ENCODE measurements around the gene SPC25.
"Not testable (repeated sequence)": the region's sequence is repeated elsewhere in the genome, so short reads cannot be mapped to it uniquely, and the experiment has no call there.

Gene SPC25

DNA sequence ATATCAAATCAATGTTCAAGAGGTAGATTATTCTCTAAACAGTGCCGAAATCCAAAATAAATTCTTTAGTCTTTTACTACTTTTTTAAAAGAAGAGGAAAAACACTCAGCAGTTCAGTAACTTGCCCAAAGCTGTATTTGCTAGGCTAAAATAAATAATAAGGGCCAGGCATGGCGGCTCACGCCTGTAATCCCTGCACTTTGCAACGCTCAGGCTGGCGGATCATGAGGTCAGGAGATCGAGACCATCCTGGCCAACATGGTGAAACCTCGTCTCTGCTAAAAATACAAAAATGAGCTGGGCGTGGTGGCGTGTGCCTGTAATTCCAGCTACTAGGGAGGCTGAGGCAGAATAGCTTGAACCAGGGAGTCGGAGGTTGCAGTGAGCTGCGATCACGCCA, 8.1 kb downstream of the SPC25 start:
- not testable (repeated sequence) for H3K27ac ChIP-seq (ENCODE audit: low read depth, low read length); H3K9me3 ChIP-seq (ENCODE audit: control insufficient read depth in 5 of 5, low read length in 5 of 5); H3K27me3 ChIP-seq (ENCODE audit: control insufficient read depth in 5 of 5, insufficient read depth in 4 of 5, low read length in 5 of 5); H3K36me3 ChIP-seq (ENCODE audit: control insufficient read depth in 5 of 5, insufficient read depth in 5 of 5, low read length in 5 of 5); H3K9ac ChIP-seq (ENCODE audit: low read length in 5 of 5); H3K4me1 ChIP-seq (ENCODE audit: control insufficient read depth in 5 of 5, insufficient read depth in 5 of 5, low read length in 5 of 5); H3K4me3 ChIP-seq (ENCODE audit: low read depth in 1 of 5, low read length in 5 of 5)

DNA sequence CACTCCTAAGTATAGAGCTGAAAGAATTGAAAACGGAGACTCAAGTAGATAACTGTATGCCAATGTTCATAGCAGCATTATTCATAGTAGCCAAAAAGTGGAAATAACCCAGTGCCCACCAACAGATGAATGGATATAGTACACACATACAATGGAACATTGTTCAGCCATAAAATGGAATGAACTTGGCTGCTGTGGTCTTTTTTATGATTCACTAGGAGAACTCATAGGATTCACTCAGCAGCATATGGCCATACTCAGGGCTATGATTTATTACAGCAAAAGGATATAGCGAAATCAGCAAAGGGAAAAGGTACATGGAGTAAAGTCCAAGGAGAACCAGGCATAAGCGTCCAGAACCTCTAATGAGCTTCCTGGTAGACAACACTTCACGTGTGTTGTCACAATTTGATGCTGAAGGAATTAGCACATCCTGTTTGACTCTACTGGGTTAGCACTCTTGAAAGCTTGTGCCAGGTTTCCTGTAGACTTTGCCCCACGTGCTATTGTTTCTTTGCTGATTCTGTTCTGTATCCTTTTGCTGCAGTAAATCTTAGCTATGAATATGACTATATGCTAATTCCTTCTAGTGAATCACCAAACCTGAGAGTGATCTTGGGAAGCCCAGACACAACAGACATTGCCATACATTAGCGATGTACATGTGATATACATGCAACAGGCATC, 15.7 kb downstream of the SPC25 start:
- H3K27ac ChIP-seq (ENCODE audit: low read depth, low read length): no peak overlapping the region
- no peak overlapping the region for H3K9ac ChIP-seq (ENCODE audit: low read length in 5 of 5)
- no peaks in the 10 kb centered on the region for H3K4me1 ChIP-seq (ENCODE audit: control insufficient read depth in 5 of 5, insufficient read depth in 5 of 5, low read length in 5 of 5)
- H3K9me3 ChIP-seq (ENCODE audit: control insufficient read depth in 5 of 5, low read length in 5 of 5): no peaks in the 10 kb centered on the region
- no peaks in the 10 kb centered on the region for H3K27me3 ChIP-seq (ENCODE audit: control insufficient read depth in 5 of 5, insufficient read depth in 4 of 5, low read length in 5 of 5)
- H3K36me3 ChIP-seq (ENCODE audit: control insufficient read depth in 5 of 5, insufficient read depth in 5 of 5, low read length in 5 of 5): no peaks in the 10 kb centered on the region
- no peak overlapping the region for H3K4me3 ChIP-seq (ENCODE audit: low read depth in 1 of 5, low read length in 5 of 5)

GRCh38 chr2:168870824-168871223, 19.4 kb downstream of the SPC25 start:
- H3K9ac ChIP-seq (ENCODE audit: low read length in 5 of 5); H3K4me1 ChIP-seq (ENCODE audit: control insufficient read depth in 5 of 5, insufficient read depth in 5 of 5, low read length in 5 of 5); H3K9me3 ChIP-seq (ENCODE audit: control insufficient read depth in 5 of 5, low read length in 5 of 5); H3K27ac ChIP-seq (ENCODE audit: low read depth, low read length); H3K4me3 ChIP-seq (ENCODE audit: low read depth in 1 of 5, low read length in 5 of 5); H3K27me3 ChIP-seq (ENCODE audit: control insufficient read depth in 5 of 5, insufficient read depth in 4 of 5, low read length in 5 of 5); H3K36me3 ChIP-seq (ENCODE audit: control insufficient read depth in 5 of 5, insufficient read depth in 5 of 5, low read length in 5 of 5): not testable (repeated sequence)

DNA sequence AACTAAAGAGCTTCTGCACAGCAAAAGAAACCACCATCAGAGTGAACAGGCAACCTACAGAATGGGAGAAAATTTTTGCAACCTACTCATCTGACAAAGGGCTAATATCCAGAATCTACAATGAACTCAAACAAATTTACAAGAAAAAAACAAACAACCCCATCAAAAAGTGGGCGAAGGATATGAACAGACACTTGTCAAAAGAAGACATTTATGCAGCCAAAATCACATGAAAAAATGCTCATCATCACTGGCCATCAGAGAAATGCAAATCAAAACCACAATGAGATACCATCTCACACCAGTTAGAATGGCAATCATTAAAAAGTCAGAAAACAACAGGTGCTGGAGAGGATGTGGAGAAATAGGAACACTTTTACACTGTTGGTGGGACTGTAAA, 19.9 kb downstream of the SPC25 start:
- H3K4me3 ChIP-seq (ENCODE audit: low read depth in 1 of 5, low read length in 5 of 5); H3K27ac ChIP-seq (ENCODE audit: low read depth, low read length); H3K9me3 ChIP-seq (ENCODE audit: control insufficient read depth in 5 of 5, low read length in 5 of 5); H3K4me1 ChIP-seq (ENCODE audit: control insufficient read depth in 5 of 5, insufficient read depth in 5 of 5, low read length in 5 of 5); H3K27me3 ChIP-seq (ENCODE audit: control insufficient read depth in 5 of 5, insufficient read depth in 4 of 5, low read length in 5 of 5); H3K9ac ChIP-seq (ENCODE audit: low read length in 5 of 5); H3K36me3 ChIP-seq (ENCODE audit: control insufficient read depth in 5 of 5, insufficient read depth in 5 of 5, low read length in 5 of 5): not testable (repeated sequence)

- H3K4me3 ChIP-seq (ENCODE audit: low read depth in 1 of 5, low read length in 5 of 5); H3K9me3 ChIP-seq (ENCODE audit: control insufficient read depth in 5 of 5, low read length in 5 of 5): not testable (repeated sequence)
- peaks cover 6 to 29% (median 26%) of the 10 kb centered on the region in 5 donors for H3K36me3 ChIP-seq (ENCODE audit: control insufficient read depth in 5 of 5, insufficient read depth in 5 of 5, low read length in 5 of 5)
Observed at GRCh38 chr2:168867164-168867563, 23.1 kb downstream of the SPC25 start.

GRCh38 chr2:168858146-168858545, 32.1 kb downstream of the SPC25 start:
- no peak overlapping the region for H3K27ac ChIP-seq (ENCODE audit: low read depth, low read length)
- H3K4me1 ChIP-seq (ENCODE audit: control insufficient read depth in 5 of 5, insufficient read depth in 5 of 5, low read length in 5 of 5): peaks cover 0 to 9% (median 0%) of the 10 kb centered on the region in 5 donors
- no peak overlapping the region for H3K4me3 ChIP-seq (ENCODE audit: low read depth in 1 of 5, low read length in 5 of 5)
- H3K9ac ChIP-seq (ENCODE audit: low read length in 5 of 5): no peak overlapping the region
- H3K36me3 ChIP-seq (ENCODE audit: control insufficient read depth in 5 of 5, insufficient read depth in 5 of 5, low read length in 5 of 5): peaks cover 3 to 58% (median 32%) of the 10 kb centered on the region in 5 donors
- H3K27me3 ChIP-seq (ENCODE audit: control insufficient read depth in 5 of 5, insufficient read depth in 4 of 5, low read length in 5 of 5): no peaks in the 10 kb centered on the region
- no peaks in the 10 kb centered on the region for H3K9me3 ChIP-seq (ENCODE audit: control insufficient read depth in 5 of 5, low read length in 5 of 5)

More at GRCh38 chr2:168867164-168867563, 23.1 kb downstream of the SPC25 start:
- not testable (repeated sequence) for H3K9ac ChIP-seq (ENCODE audit: low read length in 5 of 5); H3K4me1 ChIP-seq (ENCODE audit: control insufficient read depth in 5 of 5, insufficient read depth in 5 of 5, low read length in 5 of 5); H3K27ac ChIP-seq (ENCODE audit: low read depth, low read length); H3K27me3 ChIP-seq (ENCODE audit: control insufficient read depth in 5 of 5, insufficient read depth in 4 of 5, low read length in 5 of 5)

- H3K9me3 ChIP-seq (ENCODE audit: control insufficient read depth in 5 of 5, low read length in 5 of 5): no peaks in the 10 kb centered on the region
- H3K27me3 ChIP-seq (ENCODE audit: control insufficient read depth in 5 of 5, insufficient read depth in 4 of 5, low read length in 5 of 5): no peaks in the 10 kb centered on the region
- no peak overlapping the region for H3K27ac ChIP-seq (ENCODE audit: low read depth, low read length)
Observed at GRCh38 chr2:168855601-168856000, 34.6 kb downstream of the SPC25 start.

GRCh38 chr2:168854651-168855050, 35.6 kb downstream of the SPC25 start:
- H3K27me3 ChIP-seq (ENCODE audit: control insufficient read depth in 5 of 5, insufficient read depth in 4 of 5, low read length in 5 of 5): no peaks in the 10 kb centered on the region
- no peak overlapping the region for H3K4me3 ChIP-seq (ENCODE audit: low read depth in 1 of 5, low read length in 5 of 5)
- no peak overlapping the region for H3K9ac ChIP-seq (ENCODE audit: low read length in 5 of 5)
- H3K36me3 ChIP-seq (ENCODE audit: control insufficient read depth in 5 of 5, insufficient read depth in 5 of 5, low read length in 5 of 5): peaks cover 3 to 53% (median 25%) of the 10 kb centered on the region in 5 donors
- peaks cover 0 to 9% (median 0%) of the 10 kb centered on the region in 5 donors for H3K4me1 ChIP-seq (ENCODE audit: control insufficient read depth in 5 of 5, insufficient read depth in 5 of 5, low read length in 5 of 5)
- no peaks in the 10 kb centered on the region for H3K9me3 ChIP-seq (ENCODE audit: control insufficient read depth in 5 of 5, low read length in 5 of 5)
- H3K27ac ChIP-seq (ENCODE audit: low read depth, low read length): no peak overlapping the region

More at GRCh38 chr2:168855601-168856000, 34.6 kb downstream of the SPC25 start:
- Histone ChIP-seq H3K4me1 (ENCODE audit: control insufficient read depth in 5 of 5, insufficient read depth in 5 of 5, low read length in 5 of 5) (peaks cover 0 to 9% (median 0%) of the 10 kb centered on the region in 5 donors), H3K4me3 (ENCODE audit: low read depth in 1 of 5, low read length in 5 of 5) (no peak overlapping the region), H3K36me3 (ENCODE audit: control insufficient read depth in 5 of 5, insufficient read depth in 5 of 5, low read length in 5 of 5) (peaks cover 3 to 54% (median 26%) of the 10 kb centered on the region in 5 donors), H3K9ac (ENCODE audit: low read length in 5 of 5) (no peak overlapping the region)

DNA sequence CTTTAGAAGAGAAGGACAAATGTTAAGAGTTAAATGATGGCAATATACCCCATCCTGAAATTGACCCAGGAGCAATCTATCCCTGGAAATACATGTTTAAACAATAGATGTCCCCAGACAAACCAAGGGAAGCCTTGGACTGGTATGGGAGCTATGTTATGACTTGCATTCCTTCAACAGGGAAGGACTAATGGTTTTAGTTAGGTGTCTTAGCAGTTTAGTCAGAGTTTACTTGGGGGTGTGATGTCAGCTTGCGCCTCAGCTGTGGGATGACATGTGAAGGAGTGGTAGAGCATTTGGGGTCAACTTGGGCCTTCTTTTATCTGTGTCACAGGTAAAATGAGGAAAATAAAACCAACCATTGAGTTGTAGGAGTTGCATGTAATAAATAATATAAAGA, 36.8 kb downstream of the SPC25 start:
- no peaks in the 10 kb centered on the region for H3K9me3 ChIP-seq (ENCODE audit: control insufficient read depth in 5 of 5, low read length in 5 of 5)
- H3K4me1 ChIP-seq (ENCODE audit: control insufficient read depth in 5 of 5, insufficient read depth in 5 of 5, low read length in 5 of 5): peaks cover 0 to 9% (median 0%) of the 10 kb centered on the region in 5 donors
- H3K36me3 ChIP-seq (ENCODE audit: control insufficient read depth in 5 of 5, insufficient read depth in 5 of 5, low read length in 5 of 5): peaks cover 3 to 46% (median 25%) of the 10 kb centered on the region in 5 donors
- H3K4me3 ChIP-seq (ENCODE audit: low read depth in 1 of 5, low read length in 5 of 5): no peak overlapping the region
- H3K27me3 ChIP-seq (ENCODE audit: control insufficient read depth in 5 of 5, insufficient read depth in 4 of 5, low read length in 5 of 5): no peaks in the 10 kb centered on the region
- H3K9ac ChIP-seq (ENCODE audit: low read length in 5 of 5): no peak overlapping the region
- H3K27ac ChIP-seq (ENCODE audit: low read depth, low read length): no peak overlapping the region

GRCh38 chr2:168852481-168852880, 37.7 kb downstream of the SPC25 start:
- H3K36me3 ChIP-seq (ENCODE audit: control insufficient read depth in 5 of 5, insufficient read depth in 5 of 5, low read length in 5 of 5): peaks cover 3 to 41% (median 20%) of the 10 kb centered on the region in 5 donors
- no peak overlapping the region for H3K4me3 ChIP-seq (ENCODE audit: low read depth in 1 of 5, low read length in 5 of 5)
- no peaks in the 10 kb centered on the region for H3K27me3 ChIP-seq (ENCODE audit: control insufficient read depth in 5 of 5, insufficient read depth in 4 of 5, low read length in 5 of 5)
- H3K27ac ChIP-seq (ENCODE audit: low read depth, low read length): no peak overlapping the region
- H3K4me1 ChIP-seq (ENCODE audit: control insufficient read depth in 5 of 5, insufficient read depth in 5 of 5, low read length in 5 of 5): peaks cover 0 to 9% (median 0%) of the 10 kb centered on the region in 5 donors
- no peaks in the 10 kb centered on the region for H3K9me3 ChIP-seq (ENCODE audit: control insufficient read depth in 5 of 5, low read length in 5 of 5)
- H3K9ac ChIP-seq (ENCODE audit: low read length in 5 of 5): no peak overlapping the region
